Measurements from ENCODE around the gene TBRG4. TPM values are rescaled to one million over a fixed set of nuclear protein-coding genes. Genes with fewer than 3 reads are reported as not detected.

The TBRG4 gene
- total RNA-seq, 1 experiment from 2014 or later = 107 TPM

DNA sequence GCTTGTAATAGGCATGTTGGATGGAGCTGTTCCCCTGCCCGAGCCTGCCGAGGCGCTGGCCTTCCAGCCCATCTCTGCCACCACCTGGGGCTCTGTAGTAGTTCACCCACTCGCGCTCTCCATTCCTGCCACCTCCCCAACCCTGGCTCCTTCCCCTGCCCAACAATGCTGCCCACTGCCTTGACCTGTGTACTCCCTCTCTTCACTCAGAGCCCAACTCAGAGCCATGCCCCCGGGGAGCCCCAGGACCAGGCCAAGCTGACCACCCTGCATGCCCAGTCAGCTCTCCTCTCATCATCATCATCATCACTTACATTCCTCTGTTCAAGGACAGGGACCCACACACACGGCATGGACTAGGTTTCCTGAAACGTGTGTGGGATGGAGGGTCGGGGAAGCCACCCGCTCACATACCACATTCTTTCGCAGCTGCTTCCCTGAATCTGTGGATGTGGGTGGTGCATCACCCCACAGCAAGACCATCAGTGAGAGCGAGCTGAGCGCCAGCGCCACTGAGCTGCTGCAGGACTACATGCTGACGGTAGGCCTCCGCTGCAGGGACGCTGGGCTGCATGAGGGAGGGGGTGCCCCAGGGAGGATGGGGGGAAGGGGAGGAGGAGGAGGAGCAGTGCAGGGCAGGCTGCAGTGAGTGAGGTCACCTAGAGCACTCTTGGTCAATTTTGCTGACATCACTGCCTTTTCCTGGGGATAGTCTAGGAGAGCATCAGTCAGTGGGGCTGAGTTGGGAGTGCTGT is 38.3 kb downstream of the TBRG4 start:
- no peaks in the 10 kb centered on the region for H3K79me2 ChIP-seq (ENCODE audit: low read length)
- ChIA-PET CTCF (no interaction called here), POLR2A (ENCODE audit: unreplicated experiment) (no interaction called here)
- H3K4me1 ChIP-seq (ENCODE audit: insufficient read depth, low read length) = no peaks in the 10 kb centered on the region
- H3K36me3 ChIP-seq (ENCODE audit: low read depth, low read length) = peaks cover 3% of the 10 kb centered on the region; the same call in 1 of the 2 replicates
- no peaks in the 10 kb centered on the region for H4K20me1 ChIP-seq (ENCODE audit: low read length)
- TF ChIP-seq EZH2phosphoT487 (IDR thresholded peaks at IDR 0.05; ENCODE audit: borderline replicate concordance, low read length) (no peak), EZH2 (IDR thresholded peaks at IDR 0.05; ENCODE audit: low read length, unreplicated experiment) (no peak)
- TF ChIP-seq, protein P1, sequence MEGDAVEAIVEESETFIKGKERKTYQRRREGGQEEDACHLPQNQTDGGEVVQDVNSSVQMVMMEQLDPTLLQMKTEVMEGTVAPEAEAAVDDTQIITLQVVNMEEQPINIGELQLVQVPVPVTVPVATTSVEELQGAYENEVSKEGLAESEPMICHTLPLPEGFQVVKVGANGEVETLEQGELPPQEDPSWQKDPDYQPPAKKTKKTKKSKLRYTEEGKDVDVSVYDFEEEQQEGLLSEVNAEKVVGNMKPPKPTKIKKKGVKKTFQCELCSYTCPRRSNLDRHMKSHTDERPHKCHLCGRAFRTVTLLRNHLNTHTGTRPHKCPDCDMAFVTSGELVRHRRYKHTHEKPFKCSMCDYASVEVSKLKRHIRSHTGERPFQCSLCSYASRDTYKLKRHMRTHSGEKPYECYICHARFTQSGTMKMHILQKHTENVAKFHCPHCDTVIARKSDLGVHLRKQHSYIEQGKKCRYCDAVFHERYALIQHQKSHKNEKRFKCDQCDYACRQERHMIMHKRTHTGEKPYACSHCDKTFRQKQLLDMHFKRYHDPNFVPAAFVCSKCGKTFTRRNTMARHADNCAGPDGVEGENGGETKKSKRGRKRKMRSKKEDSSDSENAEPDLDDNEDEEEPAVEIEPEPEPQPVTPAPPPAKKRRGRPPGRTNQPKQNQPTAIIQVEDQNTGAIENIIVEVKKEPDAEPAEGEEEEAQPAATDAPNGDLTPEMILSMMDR (conservative IDR thresholded peaks at IDR 0.05; ENCODE audit: low read depth, low read length) = no peak
- H3K9ac ChIP-seq (ENCODE audit: low read length) = no peak overlapping the region
- H3K4me2 ChIP-seq (ENCODE audit: low read length) = no peak overlapping the region
- H3K9me3 ChIP-seq (ENCODE audit: low read length) = no peaks in the 10 kb centered on the region
- no TSS peak for BruUV-seq (replicated peaks)
- H3F3A ChIP-seq (ENCODE audit: low read length, unreplicated experiment) = no peaks in the 10 kb centered on the region
- H2AFZ ChIP-seq (ENCODE audit: low read length) = no peak overlapping the region
- ATAC-seq = no peak
- H3K27ac ChIP-seq (ENCODE audit: low read length) = no peak overlapping the region
- DNase-seq = no peak
- H3K9me2 ChIP-seq (replicated peaks; ENCODE audit: low read length) = no peaks in the 10 kb centered on the region
- H3K27me3 ChIP-seq (ENCODE audit: low read length) = no peaks in the 10 kb centered on the region
- intact Hi-C loops (cut with micrococcal nuclease) = no loop called here
- no peak overlapping the region for H3K4me3 ChIP-seq (ENCODE audit: low read length)

DNA sequence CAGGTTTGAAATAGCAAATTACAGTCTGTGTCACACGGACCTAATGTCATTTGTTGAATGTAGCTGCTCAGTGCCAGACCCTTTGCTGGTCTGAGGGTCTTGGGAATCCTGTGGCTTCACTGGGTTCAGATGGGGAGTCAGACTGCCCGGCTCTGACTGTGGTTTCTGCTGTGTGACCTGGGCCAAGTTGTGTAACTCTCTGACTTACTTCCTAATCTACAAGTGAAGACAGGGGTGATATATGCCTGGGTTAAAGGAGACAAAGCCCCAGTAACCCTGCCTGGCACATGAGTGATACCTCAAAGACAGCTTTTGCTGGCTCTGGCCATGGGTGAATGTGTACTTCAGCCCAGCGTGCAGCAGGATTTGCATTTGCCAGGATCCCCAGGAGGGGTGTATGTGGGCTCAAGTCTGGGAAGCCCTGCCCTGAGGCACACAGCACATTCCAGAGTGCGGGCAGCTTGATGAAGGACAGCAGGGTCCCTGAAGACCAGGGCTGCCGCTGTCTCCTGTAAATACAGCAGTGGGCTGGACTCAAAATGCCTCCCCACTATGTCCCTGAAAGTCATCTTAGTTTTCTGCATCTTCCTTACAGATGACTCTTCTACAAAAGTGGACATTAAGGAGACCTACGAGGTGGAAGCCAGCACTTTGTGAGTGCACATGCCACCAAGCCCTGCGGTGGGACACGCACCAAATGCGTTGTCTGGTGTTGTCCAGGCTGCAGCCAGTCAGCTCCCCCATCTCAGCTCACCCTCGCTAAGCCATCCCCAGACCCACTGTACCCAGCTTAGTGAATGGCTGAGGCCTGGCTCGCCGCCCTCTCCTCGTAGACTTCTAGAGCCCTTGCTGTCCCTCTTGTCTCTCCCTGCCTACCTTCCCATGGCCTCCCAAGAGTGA is 39.1 kb downstream of the TBRG4 start:
- DNase-seq = no peak
- Histone ChIP-seq H3K9me2 (replicated peaks; ENCODE audit: low read length) (no peaks in the 10 kb centered on the region), H3K79me2 (ENCODE audit: low read length) (no peaks in the 10 kb centered on the region), H4K20me1 (ENCODE audit: low read length) (no peaks in the 10 kb centered on the region), H3K4me2 (ENCODE audit: low read length) (no peak overlapping the region), H3F3A (ENCODE audit: low read length, unreplicated experiment) (no peaks in the 10 kb centered on the region), H3K4me1 (ENCODE audit: insufficient read depth, low read length) (no peaks in the 10 kb centered on the region), H3K36me3 (ENCODE audit: low read depth, low read length) (peaks cover 3% of the 10 kb centered on the region; the same call in 1 of the 2 replicates), H3K9me3 (ENCODE audit: low read length) (no peaks in the 10 kb centered on the region), H2AFZ (ENCODE audit: low read length) (no peak overlapping the region), H3K4me3 (ENCODE audit: low read length) (no peak overlapping the region), H3K9ac (ENCODE audit: low read length) (no peak overlapping the region), H3K27ac (ENCODE audit: low read length) (no peak overlapping the region), H3K27me3 (ENCODE audit: low read length) (no peaks in the 10 kb centered on the region)
- ChIA-PET POLR2A (ENCODE audit: unreplicated experiment) (no interaction called here), CTCF (no interaction called here)
- intact Hi-C loops (cut with micrococcal nuclease) = no loop called here
- BruUV-seq (replicated peaks) = no TSS peak
- TF ChIP-seq EZH2phosphoT487 (IDR thresholded peaks at IDR 0.05; ENCODE audit: borderline replicate concordance, low read length) = no peak
- TF ChIP-seq, protein P1 (conservative IDR thresholded peaks at IDR 0.05; ENCODE audit: low read depth, low read length) = no peak
- no peak for TF ChIP-seq EZH2 (IDR thresholded peaks at IDR 0.05; ENCODE audit: low read length, unreplicated experiment)
- ATAC-seq = no peak
